Fibroblast of skin of right quadriceps (primary cell): ENCODE measurements around the gene PITRM1.
"Not testable (repeated sequence)": the region's sequence is repeated elsewhere in the genome, so short reads cannot be mapped to it uniquely, and the experiment has no call there.

ENCODE experiments used
- DNase-seq: peaks from one replicate; pipeline ENCODE4 v3.0.0-alpha.2; 2013

The PITRM1 gene

GRCh38 chr10:3172446-3173170 lies at the start of gene PITRM1:
TSS of gene PITRM1 (minus strand) at chr10:3172782. CDS start at chr10:3172772, 10 bp downstream.
- DNase-seq = peak; percentile 99

- peak; percentile 50 for DNase-seq
Measured at GRCh38 chr10:3222068-3222467, 49.5 kb upstream of the PITRM1 start.

- DNase-seq = not testable (repeated sequence)
Measured at GRCh38 chr10:3221601-3222000, 49.0 kb upstream of the PITRM1 start.

GRCh38 chr10:3220853-3221252 lies 48.3 kb upstream of the PITRM1 start:
- DNase-seq = peak; percentile 88

GRCh38 chr10:3219021-3219628 lies 46.5 kb upstream of the PITRM1 start:
- DNase-seq = not testable (repeated sequence)

- DNase-seq = no peak
Measured at GRCh38 chr10:3217853-3218252, 45.3 kb upstream of the PITRM1 start.

GRCh38 chr10:3217301-3217700 lies 44.7 kb upstream of the PITRM1 start:
- DNase-seq = peak; percentile 85

GRCh38 chr10:3215153-3215775 lies 42.7 kb upstream of the PITRM1 start:
- DNase-seq = no peak

- DNase-seq = no peak
Measured at GRCh38 chr10:3213758-3214515, 41.4 kb upstream of the PITRM1 start.

- DNase-seq = peak; percentile 17
Measured at GRCh38 chr10:3213208-3213607, 40.6 kb upstream of the PITRM1 start.

- DNase-seq = no peak
Measured at GRCh38 chr10:3210251-3210877, 37.8 kb upstream of the PITRM1 start.

GRCh38 chr10:3208481-3209406 lies 36.2 kb upstream of the PITRM1 start:
- no peak for DNase-seq

GRCh38 chr10:3207351-3207750 lies 34.8 kb upstream of the PITRM1 start:
- DNase-seq = no peak

GRCh38 chr10:3206511-3207157 lies 34.1 kb upstream of the PITRM1 start:
- peak; percentile 52 for DNase-seq

- DNase-seq = no peak
Measured at GRCh38 chr10:3203972-3204371, 31.4 kb upstream of the PITRM1 start.

GRCh38 chr10:3203016-3203811 lies 30.6 kb upstream of the PITRM1 start:
- DNase-seq = no peak

- DNase-seq = no peak
Measured at GRCh38 chr10:3201796-3202195, 29.2 kb upstream of the PITRM1 start.

- DNase-seq = no peak
Measured at GRCh38 chr10:3199488-3199887, 26.9 kb upstream of the PITRM1 start.

- DNase-seq = no peak
Measured at GRCh38 chr10:3198900-3199299, 26.3 kb upstream of the PITRM1 start.

- DNase-seq = peak; percentile 92
Measured at GRCh38 chr10:3197348-3198003, 24.9 kb upstream of the PITRM1 start.
